ENCODE results near the gene KIAA0232.
"Not testable (repeated sequence)": the region's sequence is repeated elsewhere in the genome, so short reads cannot be mapped to it uniquely, and the experiment has no call there.

KIAA0232 gene

GRCh38 chr4:6795821-6796220, 13.3 kb downstream of the KIAA0232 start:
- DNase-seq: no peak
- Histone ChIP-seq H2AFZ (ENCODE audit: low read depth, low read length) (no peak overlapping the region), H3K79me2 (ENCODE audit: insufficient read depth, low read length) (peaks cover 97% of the 10 kb centered on the region), H3K9ac (ENCODE audit: low read depth, low read length) (no peak overlapping the region), H3K9me3 (ENCODE audit: insufficient read depth, low read length, severe bottlenecking) (no peaks in the 10 kb centered on the region), H3K4me2 (ENCODE audit: insufficient read depth, low read length) (no peak overlapping the region), H3K36me3 (ENCODE audit: insufficient read depth, low read length) (peaks cover 19% of the 10 kb centered on the region; the same call in 1 of the 2 replicates), H4K20me1 (ENCODE audit: insufficient read depth, low read length) (peaks cover 74% of the 10 kb centered on the region), H3K4me3 (ENCODE audit: low read depth in 1 of 2, low read length in 2 of 2) (no peak overlapping the region), H3K27me3 (ENCODE audit: insufficient read depth, low read length, poor library complexity) (no peaks in the 10 kb centered on the region), H3K27ac (ENCODE audit: low read length) (no peak overlapping the region), H3K4me1 (ENCODE audit: insufficient read depth, low read length) (no peaks in the 10 kb centered on the region)
- no peak for TF ChIP-seq EZH2 (IDR thresholded peaks at IDR 0.05; ENCODE audit: borderline replicate concordance, low read depth, low read length, severe bottlenecking)
- TF ChIP-seq CTCF (IDR thresholded peaks at IDR 0.05; ENCODE audit: borderline replicate concordance, extremely low read depth, low read length, poor library complexity, severe bottlenecking): no peak
- no peak for ATAC-seq (ENCODE audit: insufficient read depth, low read depth)

- peaks cover 97% of the 10 kb centered on the region for H3K79me2 ChIP-seq (ENCODE audit: insufficient read depth, low read length)
- ATAC-seq (ENCODE audit: insufficient read depth, low read depth): not testable (repeated sequence)
These were observed 14.8 kb downstream of the KIAA0232 start for GRCh38 chr4:6797368-6797767.

GRCh38 chr4:6799091-6799490, 16.6 kb downstream of the KIAA0232 start:
- no peaks in the 10 kb centered on the region for H3K9me3 ChIP-seq (ENCODE audit: insufficient read depth, low read length, severe bottlenecking)
- no peak overlapping the region for H2AFZ ChIP-seq (ENCODE audit: low read depth, low read length)
- no peak overlapping the region for H3K27ac ChIP-seq (ENCODE audit: low read length)
- no peak overlapping the region for H3K9ac ChIP-seq (ENCODE audit: low read depth, low read length)
- no peak for ATAC-seq (ENCODE audit: insufficient read depth, low read depth)
- DNase-seq: no peak
- H3K4me3 ChIP-seq (ENCODE audit: low read depth in 1 of 2, low read length in 2 of 2): no peak overlapping the region
- TF ChIP-seq EZH2 (IDR thresholded peaks at IDR 0.05; ENCODE audit: borderline replicate concordance, low read depth, low read length, severe bottlenecking) (no peak), CTCF (IDR thresholded peaks at IDR 0.05; ENCODE audit: borderline replicate concordance, extremely low read depth, low read length, poor library complexity, severe bottlenecking) (no peak)
- no peaks in the 10 kb centered on the region for H3K4me1 ChIP-seq (ENCODE audit: insufficient read depth, low read length)
- H3K36me3 ChIP-seq (ENCODE audit: insufficient read depth, low read length): peaks cover 17% of the 10 kb centered on the region; the same call in 1 of the 2 replicates
- no peak overlapping the region for H3K4me2 ChIP-seq (ENCODE audit: insufficient read depth, low read length)
- peaks cover 77% of the 10 kb centered on the region for H4K20me1 ChIP-seq (ENCODE audit: insufficient read depth, low read length)
- H3K27me3 ChIP-seq (ENCODE audit: insufficient read depth, low read length, poor library complexity): no peaks in the 10 kb centered on the region
- H3K79me2 ChIP-seq (ENCODE audit: insufficient read depth, low read length): peaks cover 96% of the 10 kb centered on the region

More at GRCh38 chr4:6797368-6797767, 14.8 kb downstream of the KIAA0232 start:
- peaks cover 17% of the 10 kb centered on the region; the same call in 1 of the 2 replicates for H3K36me3 ChIP-seq (ENCODE audit: insufficient read depth, low read length)
- not testable (repeated sequence) for H3K9ac ChIP-seq (ENCODE audit: low read depth, low read length); H2AFZ ChIP-seq (ENCODE audit: low read depth, low read length); H3K9me3 ChIP-seq (ENCODE audit: insufficient read depth, low read length, severe bottlenecking); H3K27me3 ChIP-seq (ENCODE audit: insufficient read depth, low read length, poor library complexity); H3K27ac ChIP-seq (ENCODE audit: low read length); H3K4me2 ChIP-seq (ENCODE audit: insufficient read depth, low read length); DNase-seq; H3K4me1 ChIP-seq (ENCODE audit: insufficient read depth, low read length); H3K4me3 ChIP-seq (ENCODE audit: low read depth in 1 of 2, low read length in 2 of 2)
- H4K20me1 ChIP-seq (ENCODE audit: insufficient read depth, low read length): peaks cover 80% of the 10 kb centered on the region

- no peak overlapping the region for H3K27ac ChIP-seq (ENCODE audit: low read length)
- no peaks in the 10 kb centered on the region for H3K4me1 ChIP-seq (ENCODE audit: insufficient read depth, low read length)
- H3K36me3 ChIP-seq (ENCODE audit: insufficient read depth, low read length): peaks cover 12% of the 10 kb centered on the region; the same call in 1 of the 2 replicates
- no peaks in the 10 kb centered on the region for H3K9me3 ChIP-seq (ENCODE audit: insufficient read depth, low read length, severe bottlenecking)
- peaks cover 95% of the 10 kb centered on the region for H3K79me2 ChIP-seq (ENCODE audit: insufficient read depth, low read length)
- no peak overlapping the region for H2AFZ ChIP-seq (ENCODE audit: low read depth, low read length)
- TF ChIP-seq CTCF (IDR thresholded peaks at IDR 0.05; ENCODE audit: borderline replicate concordance, extremely low read depth, low read length, poor library complexity, severe bottlenecking): no peak
- no peak for TF ChIP-seq EZH2 (IDR thresholded peaks at IDR 0.05; ENCODE audit: borderline replicate concordance, low read depth, low read length, severe bottlenecking)
- no peak overlapping the region for H3K4me3 ChIP-seq (ENCODE audit: low read depth in 1 of 2, low read length in 2 of 2)
- no peak overlapping the region for H3K4me2 ChIP-seq (ENCODE audit: insufficient read depth, low read length)
- DNase-seq (no peak), ATAC-seq (ENCODE audit: insufficient read depth, low read depth) (no peak)
- no peak overlapping the region for H3K9ac ChIP-seq (ENCODE audit: low read depth, low read length)
- H4K20me1 ChIP-seq (ENCODE audit: insufficient read depth, low read length): peaks cover 56% of the 10 kb centered on the region
- H3K27me3 ChIP-seq (ENCODE audit: insufficient read depth, low read length, poor library complexity): no peaks in the 10 kb centered on the region
These were observed 19.5 kb downstream of the KIAA0232 start for GRCh38 chr4:6802025-6802424.
